GM13976 (cell line): ENCODE measurements around the gene OR11G2.
"Not testable (repeated sequence)": the region's sequence is repeated elsewhere in the genome, so short reads cannot be mapped to it uniquely, and the experiment has no call there.

ENCODE experiments used
- DNase-seq: peaks from one replicate; pipeline ENCODE4 v3.0.0; 2012; ENCODE audit warnings: low spot score
- CTCF ChIP-seq: IDR thresholded peaks from 2 replicates; pipeline ENCODE4 v1.5.1; 2012; ENCODE audit warnings: borderline replicate concordance, mild to moderate bottlenecking; ENCODE audit not compliant: insufficient read depth; ENCODE audit errors: extremely low read depth, missing control alignments, control extremely low read depth
- in situ Hi-C: fragments of 300-500 bp; cut with MboI; formaldehyde crosslinking; loops from one replicate; pipeline ENCODE4 v1.12.0; 2022; ENCODE audit warnings: low sequenced_read_pairs, mixed read lengths, inconsistent platforms; ENCODE audit not compliant: unreplicated experiment

The OR11G2 gene

GRCh38 chr14:20190596-20190995 lies at the start of gene OR11G2:
OR11G2 (plus strand) TSS chr14:20190896; CDS start chr14:20197438, 6,542 bp downstream.
- TF ChIP-seq CTCF: no peak
- in situ Hi-C loops: no loop called here
- no peak for DNase-seq

- no peak for DNase-seq
- TF ChIP-seq CTCF: no peak
- in situ Hi-C loops: no loop called here
Measured at GRCh38 chr14:20143911-20144310, 46.8 kb upstream of the OR11G2 start.

GRCh38 chr14:20144820-20145219 lies 45.9 kb upstream of the OR11G2 start:
- no peak for DNase-seq
- no peak for TF ChIP-seq CTCF
- in situ Hi-C loops: no loop called here

GRCh38 chr14:20164462-20164861 lies 26.2 kb upstream of the OR11G2 start:
- TF ChIP-seq CTCF: no peak
- DNase-seq: no peak
- in situ Hi-C loops: no loop called here

GRCh38 chr14:20167091-20167490 lies 23.6 kb upstream of the OR11G2 start:
- no peak for DNase-seq
- in situ Hi-C loops: no loop called here
- no peak for TF ChIP-seq CTCF

GRCh38 chr14:20169852-20170251 lies 20.8 kb upstream of the OR11G2 start:
- in situ Hi-C loops, DNase-seq: not testable (repeated sequence)

- in situ Hi-C loops: not testable (repeated sequence)
Measured at GRCh38 chr14:20174205-20174604, 16.5 kb upstream of the OR11G2 start.

GRCh38 chr14:20176330-20176729 lies 14.4 kb upstream of the OR11G2 start:
- TF ChIP-seq CTCF: no peak
- no peak for DNase-seq
- in situ Hi-C loops: no loop called here

More at GRCh38 chr14:20174205-20174604, 16.5 kb upstream of the OR11G2 start:
- DNase-seq: not testable (repeated sequence)
